Vagina (tissue), 2 donors: ENCODE measurements around the gene CCNI2. TPM values are rescaled to one million over a fixed set of nuclear protein-coding genes. Genes with fewer than 3 reads are reported as not detected.

Experiments used
- DNase-seq, 2 donors: peaks; one replicate each; pipeline ENCODE4 v3.0.0-alpha.2; 2017; ENCODE audit errors: extremely low spot score in 2 of 2
- H3K27ac ChIP-seq: fragments of 200-600 bp; sonication (generic); one replicate; pipeline ENCODE4 v1.5.1; 2019
- H3K27me3 ChIP-seq: fragments of 200-600 bp; sonication (generic); one replicate; pipeline ENCODE4 v1.5.1; 2019
- H3K36me3 ChIP-seq, 2 donors: fragments of 200-600 bp; sonication (generic); one replicate each; pipeline ENCODE4 v1.5.1; 2017 to 2019
- H3K4me1 ChIP-seq: fragments of 200-600 bp; sonication (generic); one replicate; pipeline ENCODE4 v1.5.1; 2019
- H3K4me3 ChIP-seq, 2 donors: fragments of 200-600 bp; sonication (generic); 1 replicate in 1 of 2; 2 replicates in 1 of 2; pipeline ENCODE4 v1.5.1; 2016 to 2019
- H3K9me3 ChIP-seq: fragments of 200-600 bp; sonication (generic); one replicate; pipeline ENCODE4 v1.5.1; 2019
- CTCF ChIP-seq, 3 experiments: fragments of 450-650 bp in 2 of 3; fragments of 200-600 bp in 1 of 3; sonication (generic) in 1 of 3; IDR thresholded peaks; one replicate each; pipeline ENCODE4 v1.5.1; 2017 to 2019; ENCODE audit warnings: antibody characterized with exemption in 3 of 3, mild to moderate bottlenecking in 2 of 3, moderate library complexity in 2 of 3
- POLR2A ChIP-seq, 2 donors: fragments of 450-650 bp; IDR thresholded peaks; one replicate each; pipeline ENCODE4 v1.6.1; 2017; ENCODE audit warnings: antibody characterized with exemption in 2 of 2, mild to moderate bottlenecking in 2 of 2, moderate library complexity in 2 of 2
- POLR2AphosphoS5 ChIP-seq, 2 donors: sonication (generic); formaldehyde crosslinking; IDR thresholded peaks; one replicate each; pipeline ENCODE4 v1.9.0; 2017; ENCODE audit warnings: antibody characterized with exemption in 2 of 2, mild to moderate bottlenecking in 2 of 2, low read depth in 1 of 2; ENCODE audit not compliant: insufficient read depth in 1 of 2
- intact Hi-C: fragments of 100-400 bp; cut with DNase I; formaldehyde crosslinking; loops from one replicate; pipeline ENCODE4 v1.15.1; 2023
- total RNA-seq: library from RNA; depleted of rRNA; stranded (reverse); fragments of >200 nt; gene quantifications from one replicate; pipeline ENCODE4 v1.2.3, GENCODE V29; 2016

Gene CCNI2
- total RNA-seq, 1 donor from 2014 or later, result not detected

GRCh38 chr5:132762246-132763000 is 15.2 kb downstream of the CCNI2 start:
- intact Hi-C loops, result no loop called here
- H3K9me3 ChIP-seq, result no peaks in the 10 kb centered on the region
- no peak overlapping the region for H3K4me3 ChIP-seq
- peak; percentile 71 to 89 for DNase-seq
- H3K36me3 ChIP-seq, result peaks cover 4 to 42% of the 10 kb centered on the region in 2 donors
- TF ChIP-seq POLR2AphosphoS5 (IDR thresholded peaks at IDR 0.05; ENCODE audit: insufficient read depth in 1 of 2, low read depth in 1 of 2) (no peak), POLR2A (IDR thresholded peaks at IDR 0.05) (no peak), CTCF (IDR thresholded peaks at IDR 0.05) (no peak)
- no peak overlapping the region for H3K27ac ChIP-seq
- peaks cover 23% of the 10 kb centered on the region for H3K4me1 ChIP-seq
- no peaks in the 10 kb centered on the region for H3K27me3 ChIP-seq

DNA sequence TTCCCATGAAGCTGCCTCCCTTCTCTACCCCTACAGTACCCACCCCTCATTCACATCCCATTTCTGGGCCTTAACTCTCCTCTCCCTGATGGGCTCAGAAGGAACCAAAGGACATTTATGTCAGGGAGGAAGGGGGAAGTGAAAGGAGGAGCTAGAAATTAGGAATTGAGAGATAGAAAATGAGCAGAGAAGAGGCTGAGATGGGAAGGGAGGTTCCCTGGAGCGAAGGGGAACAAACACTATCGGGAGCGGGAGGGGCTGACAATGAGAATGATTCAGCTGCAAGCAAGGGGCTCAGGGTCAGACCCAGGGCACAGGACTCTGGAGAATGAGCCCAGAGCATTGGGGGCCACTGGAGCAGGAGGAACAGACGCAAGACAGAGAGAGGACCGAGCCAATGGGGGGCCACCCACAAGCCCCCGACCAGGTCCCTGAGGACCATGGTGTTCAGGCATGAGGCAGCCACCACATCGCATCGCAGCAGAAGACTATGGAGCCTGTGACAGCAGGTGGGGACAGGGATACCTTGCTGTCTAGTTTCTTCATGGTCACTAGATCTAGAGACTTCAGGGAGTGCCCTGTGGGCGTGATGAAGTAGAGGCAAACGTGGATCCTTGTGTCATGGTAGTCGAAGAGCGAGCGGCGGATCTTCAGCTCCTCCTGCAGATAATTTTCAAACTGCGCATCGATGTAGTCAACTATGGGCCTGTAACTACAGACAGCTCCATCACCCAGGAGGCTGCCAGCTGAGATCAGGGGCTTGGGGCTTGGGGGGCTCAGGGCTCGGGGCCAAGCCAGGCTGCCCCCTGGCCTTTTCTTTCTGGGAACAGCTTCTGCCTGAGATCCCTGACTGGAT is 16.2 kb downstream of the CCNI2 start:
- TF ChIP-seq POLR2AphosphoS5 (IDR thresholded peaks at IDR 0.05; ENCODE audit: insufficient read depth in 1 of 2, low read depth in 1 of 2), result no peak
- TF ChIP-seq POLR2A (IDR thresholded peaks at IDR 0.05), result no peak
- no peak for TF ChIP-seq CTCF (IDR thresholded peaks at IDR 0.05)
- Histone ChIP-seq H3K4me3 (no peak overlapping the region), H3K4me1 (peaks cover 31% of the 10 kb centered on the region), H3K27ac (no peak overlapping the region), H3K36me3 (peaks cover 4 to 38% of the 10 kb centered on the region in 2 donors), H3K27me3 (no peaks in the 10 kb centered on the region), H3K9me3 (no peaks in the 10 kb centered on the region)
- peak; percentile 58 to 61 for DNase-seq
- intact Hi-C loops, result no loop called here

DNA sequence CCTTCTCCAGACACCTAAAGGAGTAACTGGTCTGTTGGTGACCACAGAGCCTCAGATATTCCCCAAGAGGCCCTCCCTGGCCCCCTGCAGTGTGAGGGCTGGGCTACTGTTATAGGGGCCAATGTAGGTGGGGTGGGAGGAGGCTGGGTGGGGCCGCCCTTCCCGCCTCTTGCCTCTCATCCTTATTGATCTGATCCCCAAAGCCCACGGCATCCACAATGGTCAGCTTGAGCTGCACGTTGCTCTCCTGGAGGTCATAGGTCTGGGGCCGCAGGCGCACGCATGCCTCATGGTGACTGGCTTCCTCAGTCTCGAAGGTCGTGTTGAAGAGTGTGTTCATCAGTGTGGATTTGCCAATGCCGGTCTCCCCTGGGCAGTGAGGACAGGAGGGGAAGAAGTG is 16.8 kb downstream of the CCNI2 start:
- DNase-seq, result peak in 1 of 2 donors; percentile 55
- intact Hi-C loops, result no loop called here
- Histone ChIP-seq H3K4me1 (peaks cover 37% of the 10 kb centered on the region), H3K27ac (no peak overlapping the region), H3K9me3 (no peaks in the 10 kb centered on the region), H3K27me3 (no peaks in the 10 kb centered on the region), H3K36me3 (peaks cover 0 to 32% of the 10 kb centered on the region in 2 donors), H3K4me3 (no peak overlapping the region)
- TF ChIP-seq CTCF (IDR thresholded peaks at IDR 0.05), result no peak
- no peak for TF ChIP-seq POLR2A (IDR thresholded peaks at IDR 0.05)
- TF ChIP-seq POLR2AphosphoS5 (IDR thresholded peaks at IDR 0.05; ENCODE audit: insufficient read depth in 1 of 2, low read depth in 1 of 2), result no peak

GRCh38 chr5:132764671-132765238 is 17.5 kb downstream of the CCNI2 start:
- no peaks in the 10 kb centered on the region for H3K9me3 ChIP-seq
- TF ChIP-seq POLR2AphosphoS5 (IDR thresholded peaks at IDR 0.05; ENCODE audit: insufficient read depth in 1 of 2, low read depth in 1 of 2) (no peak), CTCF (IDR thresholded peaks at IDR 0.05) (no peak), POLR2A (IDR thresholded peaks at IDR 0.05) (no peak)
- no peak for DNase-seq
- intact Hi-C loops, result no loop called here
- peaks cover 0 to 25% of the 10 kb centered on the region in 2 donors for H3K36me3 ChIP-seq
- no peaks in the 10 kb centered on the region for H3K27me3 ChIP-seq
- peaks cover 43% of the 10 kb centered on the region for H3K4me1 ChIP-seq
- H3K27ac ChIP-seq, result no peak overlapping the region
- H3K4me3 ChIP-seq, result no peak overlapping the region
